Measurements from ENCODE around the gene BAHCC1. TPM values are rescaled to one million over a fixed set of nuclear protein-coding genes. Genes with fewer than 3 reads are reported as not detected.

BAHCC1 gene
- total and polyA plus RNA-seq, 2 of the 8 experiments (the other 6 are each of a cell fraction or from before 2014, with no cell fraction given), result 0.26 to 0.58 TPM

- H3K36me3 ChIP-seq (ENCODE audit: control insufficient read depth in 2 of 4, insufficient read depth in 4 of 4, low read length in 3 of 4), result peaks cover 19 to 37% (median 31%) of the 10 kb centered on the region in 4 experiments; a peak in 7 of 8 replicates
- 79% methylated on average over 10 of the region's 10 CpGs; no CpG with 5 or more reads in 1 of the 2 experiments for WGBS, 2 experiments (ENCODE audit: extremely low coverage in 1 of 2, insufficient coverage in 1 of 2, insufficient read length in 1 of 2, insufficient replicate concordance in 2 of 2, low coverage in 1 of 2, low lambda C conversion rate in 2 of 2, missing lambda C conversion rate in 1 of 2)
- no peak overlapping the region for H2BK12ac ChIP-seq (ENCODE audit: low read depth, low read length)
- no peak overlapping the region for H3K27ac ChIP-seq (ENCODE audit: low read depth, low read length)
- peak overlapping the region; percentile 97 to 98 for H3K4me2 ChIP-seq (ENCODE audit: insufficient read depth in 1 of 2, low read depth in 2 of 2, low read length in 2 of 2)
- no peaks in the 10 kb centered on the region for H3K9me3 ChIP-seq (ENCODE audit: insufficient read depth in 2 of 2, low read depth in 1 of 2, low read length in 1 of 2)
- H3K18ac ChIP-seq (ENCODE audit: extremely low read depth, low read length), result no peak overlapping the region
- H3K4me3 ChIP-seq (ENCODE audit: extremely low read depth in 1 of 4, insufficient read depth in 2 of 4, low read depth in 3 of 4, low read length in 4 of 4), result peak overlapping the region in 3 of 4 experiments; percentile 75 to 93 (median 90); a peak in 3 of 8 replicates
- H4K20me1 ChIP-seq (replicated peaks in 1 of 2; ENCODE audit: control insufficient read depth in 1 of 2, insufficient read depth in 2 of 2, low read length in 2 of 2), result peaks cover 23 to 29% of the 10 kb centered on the region in 2 experiments
- no peak overlapping the region for H3K9ac ChIP-seq (replicated peaks in 1 of 4; ENCODE audit: extremely low read depth in 1 of 4, low read depth in 3 of 4, low read length in 3 of 4)
- H3K4ac ChIP-seq (replicated peaks; ENCODE audit: insufficient read length, low read depth, low read length), result no peak overlapping the region
- no peak overlapping the region for H2AK5ac ChIP-seq (ENCODE audit: low read depth, low read length)
- no peak overlapping the region for H3K56ac ChIP-seq (replicated peaks; ENCODE audit: insufficient read length, low read depth, low read length)
- H4K91ac ChIP-seq (replicated peaks; ENCODE audit: insufficient read length, low read length), result no peak overlapping the region
- CTCF ChIA-PET (ENCODE audit: partially characterized antibody), result interaction anchor here (1.2 to 2.3 kb wide), 4 partner anchors 10 to 116 kb away, joined by 3 to 8 read pairs (median 4); no protein-coding TSS in a partner anchor
- H3K23me2 ChIP-seq (ENCODE audit: low read depth, low read length), result peaks cover 18% of the 10 kb centered on the region
- peaks cover 24 to 32% of the 10 kb centered on the region in 2 experiments for H3K79me2 ChIP-seq (ENCODE audit: control insufficient read depth in 1 of 2, insufficient read depth in 2 of 2, low read length in 2 of 2)
- peaks cover 14% of the 10 kb centered on the region for H3K79me1 ChIP-seq (ENCODE audit: low read depth, low read length)
- no peak overlapping the region for H2BK15ac ChIP-seq (ENCODE audit: low read length)
- H3K4me1 ChIP-seq (replicated peaks in 1 of 4; ENCODE audit: control insufficient read depth in 3 of 4, insufficient read depth in 4 of 4, low read length in 3 of 4), result peaks cover 0 to 5% (median 1%) of the 10 kb centered on the region in 4 experiments; a peak in 1 of 7 replicates
- H3K27me3 ChIP-seq (replicated peaks in 1 of 4; ENCODE audit: control insufficient read depth in 3 of 4, extremely low read depth in 1 of 4, insufficient read depth in 3 of 4, low read length in 3 of 4), result no peaks in the 10 kb centered on the region
- POLR2A ChIA-PET (ENCODE audit: partially characterized antibody), result interaction anchor here (0.6 to 35.8 kb wide), 27 partner anchors 7 to 480 kb away, joined by 3 to 1004 read pairs (median 4); partner anchors contain the start of genes ACTG1, BAHCC1, FAAP100 and FSCN2
- no peak overlapping the region for H3K23ac ChIP-seq (ENCODE audit: insufficient read length)
- no peak overlapping the region for H2AFZ ChIP-seq (ENCODE audit: low read length)
- H2BK120ac ChIP-seq (replicated peaks; ENCODE audit: low read depth, low read length), result no peak overlapping the region
- peak overlapping the region; percentile 57; the same call in 1 of the 2 replicates for H4K8ac ChIP-seq (ENCODE audit: extremely low read depth, insufficient read depth, low read length)
- no peak overlapping the region for H4K5ac ChIP-seq (ENCODE audit: insufficient read length, low read depth, low read length)
- no peak overlapping the region; the same call in 1 of the 2 replicates for H2BK5ac ChIP-seq (ENCODE audit: low read depth, low read length)
- no peak overlapping the region for H2BK20ac ChIP-seq (ENCODE audit: low read length)
- FAIRE-seq (no peak), DNase-seq (ENCODE audit: low read depth in 1 of 2, low spot score in 2 of 2) (no peak)
- H3K14ac ChIP-seq (ENCODE audit: insufficient read length), result no peak overlapping the region
- TF ChIP-seq EGR1 (IDR thresholded peaks at IDR 0.05; ENCODE audit: borderline replicate concordance, low read depth, low read length), result no peak
- TF ChIP-seq POLR2AphosphoS5 (IDR thresholded peaks at IDR 0.05; ENCODE audit: low read depth, low read length), result peak; percentile 85; the same call in 1 of the 2 replicates
- no peak for TF ChIP-seq ZNF274 (IDR thresholded peaks at IDR 0.05; ENCODE audit: borderline replicate concordance, extremely low read depth, low read length)
- no peak for TF ChIP-seq YY1 (IDR thresholded peaks at IDR 0.05; ENCODE audit: low read depth, low read length)
- TF ChIP-seq GTF2F1 (IDR thresholded peaks at IDR 0.05; ENCODE audit: borderline replicate concordance, low read depth, low read length), result peak; percentile 53; the same call in 1 of the 2 replicates
- TF ChIP-seq EP300 (IDR thresholded peaks at IDR 0.05; ENCODE audit: borderline replicate concordance in 1 of 2, low read depth in 2 of 2, low read length in 2 of 2), result no peak
- no peak for TF ChIP-seq NANOG (IDR thresholded peaks at IDR 0.05; ENCODE audit: insufficient read depth, low read depth, low read length, poor library complexity, severe bottlenecking)
- TF ChIP-seq ATF2 (IDR thresholded peaks at IDR 0.05; ENCODE audit: low read length), result peak; percentile 78
- no peak for TF ChIP-seq TBP (IDR thresholded peaks at IDR 0.05; ENCODE audit: low read depth, low read length)
- TF ChIP-seq ASH2L (IDR thresholded peaks at IDR 0.05; ENCODE audit: low read length), result no peak
- TF ChIP-seq CEBPB (IDR thresholded peaks at IDR 0.05; ENCODE audit: low read depth, low read length), result no peak
These were observed 113.5 kb downstream of the BAHCC1 start for GRCh38 chr17:81508639-81509206.

Measured in H1 (cell line).